ENCODE results near the gene ADAT3.

Gene ADAT3

DNA sequence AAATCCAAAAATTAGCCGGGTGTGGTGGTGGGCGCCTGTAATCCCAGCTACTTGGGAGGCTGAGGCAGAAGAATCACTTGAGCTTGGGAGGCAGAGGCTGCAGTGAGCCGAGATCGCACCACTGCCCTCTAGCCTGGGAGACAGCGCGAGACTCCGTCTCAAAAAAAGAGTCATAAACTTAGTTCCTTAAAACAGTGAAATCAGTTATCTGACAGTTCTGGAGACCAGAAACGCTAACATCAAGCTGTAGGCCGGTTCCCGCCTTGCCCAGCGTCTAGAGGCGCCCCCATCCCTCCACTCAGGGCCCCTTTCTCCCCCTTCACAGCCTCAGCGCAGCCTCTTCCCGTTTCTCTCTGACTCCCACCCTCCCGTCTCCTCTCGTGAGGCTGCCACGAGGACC is 11.9 kb downstream of the ADAT3 start:
- DNase-seq, result no peak

DNA sequence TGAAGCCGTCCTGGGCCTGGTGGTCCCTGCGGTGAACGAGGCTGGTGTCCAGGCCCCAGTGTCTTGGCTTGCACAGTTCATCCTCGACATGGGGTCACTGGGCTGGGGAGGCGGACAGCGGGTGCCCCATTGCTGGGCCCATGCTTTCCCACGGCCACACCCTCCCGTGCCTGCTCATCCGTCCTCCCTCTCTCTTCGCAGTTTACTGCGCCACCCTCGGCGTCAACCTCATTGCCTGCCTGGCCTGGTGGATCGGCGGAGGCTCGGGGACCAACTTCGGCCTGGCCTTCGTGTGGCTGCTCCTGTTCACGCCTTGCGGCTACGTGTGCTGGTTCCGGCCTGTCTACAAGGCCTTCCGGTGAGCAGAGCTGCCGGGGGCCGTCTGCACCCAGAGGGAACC is 12.7 kb downstream of the ADAT3 start:
- no peak for DNase-seq

- no peak for DNase-seq
Observed at GRCh38 chr19:1918975-1919374, 13.8 kb downstream of the ADAT3 start.

DNA sequence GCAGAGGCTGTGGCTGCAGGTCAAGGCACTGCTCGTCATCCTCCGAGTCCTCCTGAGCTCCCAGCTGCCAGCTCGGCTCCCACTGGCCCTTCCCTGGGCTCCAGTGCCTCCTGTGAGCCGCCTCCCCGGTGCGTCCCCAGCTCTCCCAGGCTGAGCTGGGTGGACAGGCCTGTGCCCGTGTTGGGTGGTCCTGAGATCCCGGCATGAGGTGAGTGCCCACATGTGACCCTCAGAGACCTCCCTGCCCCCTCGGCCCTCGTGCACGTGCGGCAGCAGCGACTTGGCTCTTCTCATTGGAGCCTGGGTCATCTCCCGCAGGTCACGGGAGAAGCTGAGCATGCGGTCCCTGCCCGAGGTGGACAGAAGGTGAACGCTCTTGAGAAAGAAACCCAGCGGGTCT is 15.4 kb downstream of the ADAT3 start:
- DNase-seq, result no peak

DNA sequence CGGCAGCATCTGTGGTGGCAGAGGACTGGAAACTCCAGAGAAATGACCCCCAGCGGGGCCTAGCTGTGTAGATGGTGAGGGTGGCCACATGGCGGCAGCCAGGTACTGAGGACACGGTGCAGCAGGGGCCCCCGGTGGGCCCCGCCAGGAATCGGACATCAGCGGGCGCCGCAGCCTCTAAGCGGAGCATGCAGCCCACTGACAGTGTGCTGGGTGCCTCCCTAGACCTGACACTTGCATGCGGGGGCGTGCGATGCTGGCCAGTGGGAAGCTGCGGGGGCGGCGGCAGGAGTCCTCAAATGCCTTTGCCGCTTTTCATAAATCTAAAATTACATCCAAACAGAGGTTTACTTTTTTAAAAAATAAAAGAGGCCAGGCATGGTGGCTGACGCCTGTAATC is 16.1 kb downstream of the ADAT3 start:
- DNase-seq, result no peak

GRCh38 chr19:1921825-1922224 is 16.6 kb downstream of the ADAT3 start:
- DNase-seq, result no peak

GRCh38 chr19:1922803-1923202 is 17.6 kb downstream of the ADAT3 start:
- DNase-seq, result no peak

GRCh38 chr19:1923319-1923718 is 18.1 kb downstream of the ADAT3 start:
- DNase-seq, result peak; percentile 70

- no peak for DNase-seq
Observed at GRCh38 chr19:1924320-1924961, 19.2 kb downstream of the ADAT3 start.

- no peak for DNase-seq
Observed at GRCh38 chr19:1925544-1925943, 20.3 kb downstream of the ADAT3 start.

GRCh38 chr19:1929021-1929742 is 24.0 kb downstream of the ADAT3 start:
- peak; percentile 86 for DNase-seq

- no peak for DNase-seq
Observed at GRCh38 chr19:1931445-1931844, 26.2 kb downstream of the ADAT3 start.

DNA sequence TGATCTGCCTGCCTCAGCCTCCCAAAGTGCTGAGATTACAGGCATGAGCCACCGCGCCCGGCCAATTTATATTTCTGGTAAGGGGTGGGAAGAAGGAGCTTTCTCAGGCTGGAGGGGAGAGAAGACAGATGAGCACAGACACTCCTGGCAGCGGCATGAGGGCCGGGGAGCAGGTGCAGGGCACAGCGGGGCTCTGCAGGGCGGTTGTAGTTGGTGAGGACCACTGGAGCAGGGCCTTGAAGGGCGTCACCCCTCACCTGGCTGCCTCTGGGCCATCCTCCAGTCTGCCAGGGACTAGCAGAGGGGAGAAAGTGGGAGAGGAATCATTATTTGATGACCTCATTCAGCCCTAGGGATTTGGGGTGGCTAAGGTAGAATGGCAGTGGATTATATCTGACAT is 27.2 kb downstream of the ADAT3 start:
- DNase-seq, result no peak

DNA sequence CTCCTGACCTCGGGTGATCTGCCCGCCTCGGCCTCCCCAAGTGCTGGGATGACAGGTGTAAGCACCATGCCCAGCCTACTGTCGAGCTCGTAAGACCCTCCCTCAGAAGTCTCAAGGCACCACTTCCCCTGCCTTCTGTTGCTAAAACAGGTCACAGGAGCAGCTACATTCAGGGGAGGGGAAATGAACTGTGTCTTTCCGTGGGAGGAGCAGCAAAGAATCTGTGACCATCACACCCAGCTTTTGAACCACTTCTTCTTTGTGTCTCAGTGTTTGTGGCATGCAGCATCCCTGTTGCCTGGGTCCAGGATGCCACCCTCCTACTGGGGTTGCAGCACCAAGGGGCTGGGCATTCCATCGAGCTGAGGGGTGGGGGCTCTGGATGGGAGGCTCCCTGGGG is 28.0 kb downstream of the ADAT3 start:
- no peak for DNase-seq

DNA sequence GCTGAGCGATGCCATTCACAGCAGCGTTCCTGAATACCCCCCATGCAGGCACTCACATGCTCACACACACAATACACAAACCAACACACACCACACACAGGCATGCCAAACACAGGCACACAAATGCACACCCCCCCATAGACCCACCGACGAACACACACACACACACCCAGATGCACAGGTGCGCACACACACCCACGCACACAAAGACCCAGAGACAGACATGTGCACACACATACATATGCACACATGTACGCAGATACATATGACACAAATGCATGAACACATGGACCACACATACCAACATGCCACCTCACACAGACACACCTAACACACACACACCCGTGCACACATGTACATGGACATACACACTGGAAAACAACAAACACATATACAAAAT is 28.7 kb downstream of the ADAT3 start:
- no peak for DNase-seq

- DNase-seq, result peak; percentile 58
Observed at GRCh38 chr19:1935484-1936208, 30.4 kb downstream of the ADAT3 start.

GRCh38 chr19:1936430-1936829 is 31.2 kb downstream of the ADAT3 start:
- no peak for DNase-seq

- DNase-seq, result no peak
Observed at GRCh38 chr19:1936916-1937610, 31.9 kb downstream of the ADAT3 start.

DNA sequence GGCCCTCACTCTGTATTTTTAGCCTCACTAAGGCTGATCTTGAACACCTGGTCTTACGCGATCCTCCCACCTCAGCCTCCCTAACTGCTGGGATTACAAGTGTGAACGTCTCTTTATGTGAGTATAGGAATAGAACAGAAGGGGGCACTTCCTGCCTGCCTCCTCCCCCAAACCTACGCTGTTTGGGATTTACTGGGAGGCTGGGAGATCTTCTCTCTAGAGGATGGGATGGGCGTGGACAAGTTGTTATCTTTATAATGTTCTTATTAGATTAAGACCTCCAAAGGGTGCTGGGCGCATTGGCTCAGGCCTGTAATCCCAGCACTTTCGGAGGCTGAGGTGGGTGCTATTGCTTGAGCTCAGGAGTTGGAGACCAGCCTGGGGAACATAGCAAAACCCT is 32.9 kb downstream of the ADAT3 start:
- no peak for DNase-seq

- DNase-seq, result no peak
Observed at GRCh38 chr19:1941146-1942077, 36.2 kb downstream of the ADAT3 start, which contains the start of gene CSNK1G2. Gene CSNK1G2 (plus strand): TSS chr19:1941172. CDS start chr19:1969773, 28,601 bp downstream.

DNA sequence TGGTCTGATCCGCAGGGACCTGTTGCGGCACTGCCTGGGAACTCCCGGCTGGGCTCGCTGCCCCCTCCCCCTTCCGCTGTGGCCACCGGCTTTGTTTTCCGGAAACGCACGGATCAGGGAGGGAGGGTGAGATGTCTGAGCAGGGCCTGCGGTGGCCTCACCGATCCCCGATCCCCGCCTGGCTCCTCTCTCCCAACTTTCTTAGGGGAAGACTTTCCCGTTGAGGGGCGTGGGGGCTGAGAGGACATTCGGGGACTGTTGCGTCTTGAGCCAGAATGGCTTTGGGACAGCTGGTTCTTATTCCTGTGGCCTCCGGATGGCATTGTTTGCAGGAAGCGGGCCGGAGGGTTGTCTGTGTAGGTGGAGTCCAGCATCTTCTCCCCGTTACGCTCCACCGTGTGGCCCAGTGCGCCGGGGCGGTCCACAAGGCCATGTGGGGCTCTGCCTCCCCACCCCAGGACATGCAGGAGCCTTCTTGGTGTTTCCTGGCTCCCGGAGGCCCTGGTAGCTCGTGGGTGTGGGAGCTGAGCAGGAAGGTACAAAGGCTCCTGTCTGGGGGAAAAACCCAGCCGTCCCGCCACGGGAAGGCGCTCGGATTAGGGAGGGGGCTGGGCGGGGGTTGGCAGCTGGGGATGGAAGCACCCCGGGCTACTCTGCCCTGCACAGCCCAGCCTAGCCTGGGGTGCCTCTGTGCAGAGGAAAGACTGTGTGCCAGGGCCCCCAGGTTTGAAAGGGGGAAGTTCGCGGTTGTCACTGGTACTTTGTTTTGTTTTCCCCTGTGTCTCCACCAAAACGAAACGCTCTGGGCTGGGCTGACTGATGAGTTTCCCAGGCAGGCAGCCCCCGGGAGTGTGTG is 37.1 kb downstream of the ADAT3 start:
- DNase-seq, result peak; percentile 77
